Subcutaneous adipose tissue (tissue), 4 donors: Measurements from ENCODE around the gene NXN. TPM values are rescaled to one million over a fixed set of nuclear protein-coding genes. Genes with fewer than 3 reads are reported as not detected.

Experiments used
- CTCF ChIP-seq: fragments of 450-650 bp; IDR thresholded peaks from one replicate; pipeline ENCODE4 v1.5.1; 2016; ENCODE audit warnings: low read depth, mild to moderate bottlenecking, control low read depth, antibody characterized with exemption, moderate library complexity
- total RNA-seq, 4 donors: library from RNA; depleted of rRNA; stranded (reverse); fragments of >200 nt; gene quantifications; one replicate each; pipeline ENCODE4 v1.1.0, GENCODE V29; 2016

The NXN gene
- total RNA-seq, 4 donors from 2014 or later, result 2.9 to 24.3 (median 7.4) TPM

- TF ChIP-seq CTCF, result no peak
These were observed 112.9 kb downstream of the NXN start for GRCh38 chr17:866568-867103.

GRCh38 chr17:864315-864714, 115.3 kb downstream of the NXN start:
- no peak for TF ChIP-seq CTCF

- TF ChIP-seq CTCF, result no peak
These were observed 115.7 kb downstream of the NXN start for GRCh38 chr17:863880-864279.

- TF ChIP-seq CTCF, result no peak
These were observed 117.0 kb downstream of the NXN start for GRCh38 chr17:862582-862981.

GRCh38 chr17:861364-861763, 118.2 kb downstream of the NXN start:
- no peak for TF ChIP-seq CTCF

- TF ChIP-seq CTCF, result no peak
These were observed 118.8 kb downstream of the NXN start for GRCh38 chr17:860805-861204.

GRCh38 chr17:859824-860195, 119.8 kb downstream of the NXN start:
- no peak for TF ChIP-seq CTCF
